ENCODE measurements around the gene NDUFV1.
"Not testable (repeated sequence)": the region's sequence is repeated elsewhere in the genome, so short reads cannot be mapped to it uniquely, and the experiment has no call there.

Gene NDUFV1

GRCh38 chr11:67606492-67607295, at the start of gene NDUFV1:
NDUFV1 (plus strand) TSS chr11:67606936; CDS start chr11:67607005, 69 bp downstream.
- TF ChIP-seq, protein P1, sequence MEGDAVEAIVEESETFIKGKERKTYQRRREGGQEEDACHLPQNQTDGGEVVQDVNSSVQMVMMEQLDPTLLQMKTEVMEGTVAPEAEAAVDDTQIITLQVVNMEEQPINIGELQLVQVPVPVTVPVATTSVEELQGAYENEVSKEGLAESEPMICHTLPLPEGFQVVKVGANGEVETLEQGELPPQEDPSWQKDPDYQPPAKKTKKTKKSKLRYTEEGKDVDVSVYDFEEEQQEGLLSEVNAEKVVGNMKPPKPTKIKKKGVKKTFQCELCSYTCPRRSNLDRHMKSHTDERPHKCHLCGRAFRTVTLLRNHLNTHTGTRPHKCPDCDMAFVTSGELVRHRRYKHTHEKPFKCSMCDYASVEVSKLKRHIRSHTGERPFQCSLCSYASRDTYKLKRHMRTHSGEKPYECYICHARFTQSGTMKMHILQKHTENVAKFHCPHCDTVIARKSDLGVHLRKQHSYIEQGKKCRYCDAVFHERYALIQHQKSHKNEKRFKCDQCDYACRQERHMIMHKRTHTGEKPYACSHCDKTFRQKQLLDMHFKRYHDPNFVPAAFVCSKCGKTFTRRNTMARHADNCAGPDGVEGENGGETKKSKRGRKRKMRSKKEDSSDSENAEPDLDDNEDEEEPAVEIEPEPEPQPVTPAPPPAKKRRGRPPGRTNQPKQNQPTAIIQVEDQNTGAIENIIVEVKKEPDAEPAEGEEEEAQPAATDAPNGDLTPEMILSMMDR (IDR thresholded peaks at IDR 0.05) = peak; percentile 70
- no peak for TF ChIP-seq ZFX (IDR thresholded peaks at IDR 0.05; ENCODE audit: borderline replicate concordance)
- H3K27ac ChIP-seq = peak within 1 kb of the TSS; percentile 60

DNA sequence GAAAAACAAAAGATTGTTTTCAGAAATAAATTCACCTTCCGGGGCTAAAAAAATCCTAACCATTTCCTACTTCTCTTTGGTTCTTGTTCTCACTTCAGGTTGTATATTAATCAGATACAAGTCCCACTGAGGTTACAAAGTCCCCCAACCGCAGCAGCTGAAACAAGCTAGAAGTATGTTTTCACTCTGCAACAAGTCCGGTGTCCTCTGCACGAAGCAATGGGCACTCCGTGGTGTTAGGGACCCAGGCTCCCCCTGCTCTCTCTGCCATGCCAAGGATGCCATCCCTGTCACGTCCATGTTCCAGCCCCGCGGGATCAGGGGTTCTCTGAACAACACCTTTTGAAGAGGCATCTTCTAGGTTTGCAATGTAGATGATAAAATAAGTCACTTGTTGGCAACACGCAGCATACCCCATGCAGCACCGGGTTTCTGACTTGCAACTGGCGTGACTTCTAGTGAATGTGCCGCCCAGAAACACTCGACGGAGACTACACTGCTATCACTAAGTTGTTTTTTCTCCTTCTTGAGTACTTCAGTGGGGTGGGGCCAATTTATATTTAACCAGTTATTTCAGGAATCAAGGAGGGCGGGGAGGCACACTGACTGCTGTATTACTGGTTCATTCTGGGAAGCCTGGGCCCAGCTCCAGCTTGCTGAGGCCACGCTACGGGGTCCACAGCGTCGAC, 48.5 kb upstream of the NDUFV1 start:
- H3K27ac ChIP-seq = no peak overlapping the region
- no peak for TF ChIP-seq ZFX (IDR thresholded peaks at IDR 0.05; ENCODE audit: borderline replicate concordance)
- TF ChIP-seq, protein P1 (IDR thresholded peaks at IDR 0.05) = no peak

- H3K27ac ChIP-seq = no peak overlapping the region; the same call in 1 of the 2 replicates
- TF ChIP-seq, protein P1 (IDR thresholded peaks at IDR 0.05) = no peak
- TF ChIP-seq ZFX (IDR thresholded peaks at IDR 0.05; ENCODE audit: borderline replicate concordance) = no peak
These were observed 44.6 kb upstream of the NDUFV1 start for GRCh38 chr11:67561971-67562619.

DNA sequence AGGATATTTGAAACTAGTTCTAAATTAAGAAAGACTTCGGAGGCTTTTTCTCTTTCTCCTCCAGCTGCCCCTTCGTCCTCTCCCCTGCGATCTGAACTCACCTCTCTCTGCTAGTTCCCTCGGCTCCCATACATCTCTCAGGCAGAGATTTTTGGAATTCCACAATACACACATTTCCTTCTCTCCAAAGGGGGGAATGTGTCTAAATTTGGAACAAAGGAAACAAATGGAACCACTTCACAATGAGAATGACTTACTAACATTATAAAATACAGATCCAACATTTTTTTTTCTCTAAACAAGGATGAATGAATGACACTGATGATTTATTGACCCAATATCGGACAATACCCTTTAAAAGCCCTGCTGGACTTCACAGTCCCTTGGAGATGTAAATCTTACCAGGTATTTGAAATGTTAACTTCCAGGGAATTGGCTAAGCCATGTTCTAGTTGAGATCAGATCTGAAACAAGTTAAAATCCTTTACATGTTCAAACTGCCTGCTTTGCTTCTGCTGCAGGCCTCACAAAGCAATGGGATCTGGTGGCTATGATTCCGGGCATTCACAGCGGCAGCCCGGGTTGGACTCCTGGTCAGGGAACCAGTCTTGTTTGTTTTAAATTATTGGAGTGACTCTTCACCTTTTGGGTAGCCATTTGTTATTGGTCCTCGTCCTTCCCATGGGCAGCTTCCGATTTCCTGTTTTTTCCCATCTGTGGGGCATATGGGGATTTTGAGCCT, 43.6 kb upstream of the NDUFV1 start:
- H3K27ac ChIP-seq = no peak overlapping the region
- TF ChIP-seq, protein P1 (IDR thresholded peaks at IDR 0.05) = no peak
- no peak for TF ChIP-seq ZFX (IDR thresholded peaks at IDR 0.05; ENCODE audit: borderline replicate concordance)

DNA sequence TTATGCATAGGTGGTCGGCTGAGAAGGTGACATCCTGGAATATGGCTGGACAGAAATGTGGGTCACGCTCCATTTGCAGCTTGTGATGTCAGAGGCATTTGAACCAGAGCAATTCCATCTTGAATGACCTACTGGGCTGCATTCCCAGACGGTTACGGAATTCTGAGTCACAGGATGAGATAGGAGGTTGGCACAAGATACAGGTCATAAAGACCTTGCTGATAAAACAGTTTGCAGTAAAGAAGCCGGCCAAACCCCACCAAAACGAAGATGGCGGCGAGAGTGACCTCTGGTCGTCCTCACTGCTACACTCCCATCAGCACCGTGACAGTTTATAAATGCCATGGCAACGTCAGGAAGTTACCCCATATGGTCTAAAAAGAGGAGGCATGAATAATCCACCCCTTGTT, 43.0 kb upstream of the NDUFV1 start:
- not testable (repeated sequence) for H3K27ac ChIP-seq

DNA sequence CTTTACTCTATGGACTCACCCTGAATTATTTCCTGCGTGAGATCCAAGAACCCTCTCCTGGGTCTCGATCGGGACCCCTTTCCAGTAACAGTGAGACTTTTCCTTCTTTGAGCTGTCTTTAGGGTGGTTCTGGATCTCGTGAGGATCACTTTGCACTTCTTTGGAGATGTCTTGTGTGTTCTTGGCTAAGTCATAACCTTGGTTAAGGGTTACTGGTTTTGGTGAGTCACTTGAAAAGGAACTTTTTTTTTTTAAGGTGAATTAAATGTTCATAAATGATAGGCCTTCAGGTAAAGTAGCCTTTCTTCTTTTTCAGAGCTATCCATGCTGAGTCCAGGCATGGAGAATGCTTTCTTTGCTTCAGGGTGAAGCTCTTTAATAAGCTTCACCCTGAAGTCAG, 42.5 kb upstream of the NDUFV1 start:
- H3K27ac ChIP-seq = no peak overlapping the region
- no peak for TF ChIP-seq ZFX (IDR thresholded peaks at IDR 0.05; ENCODE audit: borderline replicate concordance)
- TF ChIP-seq, protein P1 (IDR thresholded peaks at IDR 0.05) = no peak

- no peak for TF ChIP-seq ZFX (IDR thresholded peaks at IDR 0.05; ENCODE audit: borderline replicate concordance)
- TF ChIP-seq, protein P1 (IDR thresholded peaks at IDR 0.05) = no peak
- no peak overlapping the region for H3K27ac ChIP-seq
These were observed 35.3 kb upstream of the NDUFV1 start for GRCh38 chr11:67571443-67571842.
